ENCODE data around the gene MED12. TPM values are rescaled to one million over a fixed set of nuclear protein-coding genes. Genes with fewer than 3 reads are reported as not detected.

MED12 gene
- total and polyA plus RNA-seq, 4 donors, result 5.0 to 68.4 (median 33.0) TPM

- 79 to 80% methylated on average over 10 of the region's 10 CpGs for WGBS, 2 donors
- no peak for DNase-seq
- intact Hi-C loops (cut with DNase I), result no loop called here
- H3K27me3 ChIP-seq (ENCODE audit: control insufficient read depth in 1 of 2, insufficient read depth in 2 of 2, low read length in 1 of 2), result no peaks in the 10 kb centered on the region
- H3K4me3 ChIP-seq (ENCODE audit: low read length in 2 of 2), result no peak overlapping the region
- H3K9me3 ChIP-seq (ENCODE audit: control insufficient read depth, low read length), result no peaks in the 10 kb centered on the region
- no peaks in the 10 kb centered on the region for H3K4me1 ChIP-seq (ENCODE audit: control insufficient read depth in 1 of 2, insufficient read depth in 2 of 2, low read length in 2 of 2)
- H3K36me3 ChIP-seq (ENCODE audit: control insufficient read depth in 1 of 2, insufficient read depth in 2 of 2, low read length in 1 of 2), result peaks cover 0 to 6% of the 10 kb centered on the region in 2 donors
- no peak overlapping the region for H3K27ac ChIP-seq (ENCODE audit: low read depth in 1 of 2, low read length in 2 of 2)
- no peak for ATAC-seq (ENCODE audit: low FRiP score)
Measured at GRCh38 chrX:71117358-71117757, 1.0 kb upstream of the MED12 start.

- H3K4me1 ChIP-seq (ENCODE audit: control insufficient read depth in 1 of 2, insufficient read depth in 2 of 2, low read length in 2 of 2), result no peaks in the 10 kb centered on the region
- intact Hi-C loops (cut with DNase I), result no loop called here
- no peak overlapping the region for H3K27ac ChIP-seq (ENCODE audit: low read depth in 1 of 2, low read length in 2 of 2)
- DNase-seq (no peak), ATAC-seq (ENCODE audit: low FRiP score) (peak; percentile 27)
- H3K9me3 ChIP-seq (ENCODE audit: control insufficient read depth, low read length), result no peaks in the 10 kb centered on the region
- 0 to 25% methylated on average over 16 to 17 of the region's 17 CpGs for WGBS, 2 donors
- H3K27me3 ChIP-seq (ENCODE audit: control insufficient read depth in 1 of 2, insufficient read depth in 2 of 2, low read length in 1 of 2), result no peaks in the 10 kb centered on the region
- H3K36me3 ChIP-seq (ENCODE audit: control insufficient read depth in 1 of 2, insufficient read depth in 2 of 2, low read length in 1 of 2), result peaks cover 2 to 6% of the 10 kb centered on the region in 2 donors
- H3K4me3 ChIP-seq (ENCODE audit: low read length in 2 of 2), result peak overlapping the region; percentile 37 to 79
Measured at GRCh38 chrX:71118985-71119535, 664 bp downstream of the MED12 start.

DNA sequence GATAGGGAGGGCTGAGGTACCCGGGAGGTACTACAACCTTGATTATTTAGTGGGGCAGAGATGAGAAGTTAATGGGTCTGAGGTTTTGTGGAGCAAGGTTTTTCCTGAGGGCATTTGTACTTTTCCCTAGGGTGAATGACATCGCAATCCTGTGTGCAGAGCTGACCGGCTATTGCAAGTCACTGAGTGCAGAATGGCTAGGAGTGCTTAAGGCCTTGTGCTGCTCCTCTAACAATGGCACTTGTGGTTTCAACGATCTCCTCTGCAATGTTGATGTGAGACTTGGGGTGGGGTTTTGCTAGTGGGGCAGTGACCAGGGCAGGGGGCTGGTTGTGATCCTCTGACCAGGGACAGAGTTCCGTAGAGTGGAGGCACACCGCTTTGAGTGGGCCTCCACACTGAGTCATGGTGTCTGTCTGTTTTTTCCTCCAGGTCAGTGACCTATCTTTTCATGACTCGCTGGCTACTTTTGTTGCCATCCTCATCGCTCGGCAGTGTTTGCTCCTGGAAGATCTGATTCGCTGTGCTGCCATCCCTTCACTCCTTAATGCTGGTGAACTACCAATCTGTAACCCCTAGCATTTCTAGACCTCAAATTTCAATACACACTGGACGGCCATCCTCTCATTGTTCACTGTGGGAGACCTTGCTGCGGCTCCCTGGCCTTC lies 9.9 kb downstream of the MED12 start:
- H3K9me3 ChIP-seq (ENCODE audit: control insufficient read depth, low read length), result no peaks in the 10 kb centered on the region
- peaks cover 0 to 8% of the 10 kb centered on the region in 2 donors for H3K36me3 ChIP-seq (ENCODE audit: control insufficient read depth in 1 of 2, insufficient read depth in 2 of 2, low read length in 1 of 2)
- H3K4me1 ChIP-seq (ENCODE audit: control insufficient read depth in 1 of 2, insufficient read depth in 2 of 2, low read length in 2 of 2), result no peaks in the 10 kb centered on the region
- H3K27me3 ChIP-seq (ENCODE audit: control insufficient read depth in 1 of 2, insufficient read depth in 2 of 2, low read length in 1 of 2), result no peaks in the 10 kb centered on the region
- intact Hi-C loops (cut with DNase I), result no loop called here
- 75 to 77% methylated on average over 12 of the region's 12 CpGs for WGBS, 2 donors
- DNase-seq, result no peak
- no peak for ATAC-seq (ENCODE audit: low FRiP score)
- no peak overlapping the region for H3K4me3 ChIP-seq (ENCODE audit: low read length in 2 of 2)
- no peak overlapping the region for H3K27ac ChIP-seq (ENCODE audit: low read depth in 1 of 2, low read length in 2 of 2)

- no peak overlapping the region for H3K27ac ChIP-seq (ENCODE audit: low read depth in 1 of 2, low read length in 2 of 2)
- no peaks in the 10 kb centered on the region for H3K4me1 ChIP-seq (ENCODE audit: control insufficient read depth in 1 of 2, insufficient read depth in 2 of 2, low read length in 2 of 2)
- WGBS, 2 donors, result 32 to 36% methylated on average over 18 of the region's 18 CpGs
- H3K27me3 ChIP-seq (ENCODE audit: control insufficient read depth in 1 of 2, insufficient read depth in 2 of 2, low read length in 1 of 2), result no peaks in the 10 kb centered on the region
- H3K9me3 ChIP-seq (ENCODE audit: control insufficient read depth, low read length), result no peaks in the 10 kb centered on the region
- no peak overlapping the region for H3K4me3 ChIP-seq (ENCODE audit: low read length in 2 of 2)
- DNase-seq (peak; percentile 77 to 87), ATAC-seq (ENCODE audit: low FRiP score) (peak; percentile 62)
- H3K36me3 ChIP-seq (ENCODE audit: control insufficient read depth in 1 of 2, insufficient read depth in 2 of 2, low read length in 1 of 2), result peaks cover 0 to 8% of the 10 kb centered on the region in 2 donors
- intact Hi-C loops (cut with DNase I), result no loop called here
Measured at GRCh38 chrX:71128915-71129765, 10.7 kb downstream of the MED12 start.

DNA sequence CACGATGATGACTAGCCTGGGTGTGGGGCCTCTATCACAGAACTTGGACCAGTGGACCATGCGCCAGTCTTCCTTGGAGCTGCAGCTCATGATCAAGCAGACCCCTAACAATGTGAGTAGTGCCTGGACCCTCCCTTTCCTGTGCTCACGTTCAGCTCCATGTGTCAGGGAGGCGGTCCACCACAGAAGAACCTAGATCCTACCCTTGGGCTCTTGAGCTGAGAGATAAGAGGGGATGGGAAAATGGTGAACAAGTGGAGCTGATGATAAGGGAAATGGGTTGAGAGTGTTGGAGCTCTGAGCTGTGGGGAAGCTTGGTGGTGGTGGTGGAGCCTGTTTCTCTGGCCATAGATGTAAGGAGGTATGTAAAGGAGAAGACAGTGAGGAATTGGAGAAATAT lies 13.1 kb downstream of the MED12 start:
- H3K27ac ChIP-seq (ENCODE audit: low read depth in 1 of 2, low read length in 2 of 2), result no peak overlapping the region
- no peaks in the 10 kb centered on the region for H3K9me3 ChIP-seq (ENCODE audit: control insufficient read depth, low read length)
- WGBS, 2 donors, result 84 to 85% methylated on average over 4 of the region's 4 CpGs
- H3K4me3 ChIP-seq (ENCODE audit: low read length in 2 of 2), result no peak overlapping the region
- DNase-seq (no peak), ATAC-seq (ENCODE audit: low FRiP score) (no peak)
- intact Hi-C loops (cut with DNase I), result no loop called here
- H3K36me3 ChIP-seq (ENCODE audit: control insufficient read depth in 1 of 2, insufficient read depth in 2 of 2, low read length in 1 of 2), result peaks cover 0 to 9% of the 10 kb centered on the region in 2 donors
- no peaks in the 10 kb centered on the region for H3K4me1 ChIP-seq (ENCODE audit: control insufficient read depth in 1 of 2, insufficient read depth in 2 of 2, low read length in 2 of 2)
- H3K27me3 ChIP-seq (ENCODE audit: control insufficient read depth in 1 of 2, insufficient read depth in 2 of 2, low read length in 1 of 2), result no peaks in the 10 kb centered on the region

DNA sequence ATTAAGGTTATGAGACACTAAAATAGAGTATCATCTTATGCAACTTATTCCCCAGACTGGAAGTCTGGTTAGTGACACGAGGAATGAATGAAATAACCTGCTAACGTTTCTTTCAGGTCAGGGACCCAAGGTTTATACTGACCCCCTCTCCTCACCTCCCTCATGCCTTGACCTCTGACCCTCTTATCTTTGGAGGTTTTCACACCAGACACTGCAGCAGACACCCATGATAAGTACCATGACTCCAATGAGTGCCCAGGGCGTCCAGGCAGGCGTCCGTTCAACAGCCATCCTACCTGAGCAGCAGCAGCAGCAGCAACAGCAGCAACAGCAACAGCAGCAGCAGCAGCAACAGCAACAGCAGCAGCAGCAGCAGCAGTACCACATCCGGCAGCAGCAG lies 22.0 kb downstream of the MED12 start:
- intact Hi-C loops (cut with DNase I), result no loop called here
- H3K36me3 ChIP-seq (ENCODE audit: control insufficient read depth in 1 of 2, insufficient read depth in 2 of 2, low read length in 1 of 2), result peaks cover 0 to 19% of the 10 kb centered on the region in 2 donors

DNA sequence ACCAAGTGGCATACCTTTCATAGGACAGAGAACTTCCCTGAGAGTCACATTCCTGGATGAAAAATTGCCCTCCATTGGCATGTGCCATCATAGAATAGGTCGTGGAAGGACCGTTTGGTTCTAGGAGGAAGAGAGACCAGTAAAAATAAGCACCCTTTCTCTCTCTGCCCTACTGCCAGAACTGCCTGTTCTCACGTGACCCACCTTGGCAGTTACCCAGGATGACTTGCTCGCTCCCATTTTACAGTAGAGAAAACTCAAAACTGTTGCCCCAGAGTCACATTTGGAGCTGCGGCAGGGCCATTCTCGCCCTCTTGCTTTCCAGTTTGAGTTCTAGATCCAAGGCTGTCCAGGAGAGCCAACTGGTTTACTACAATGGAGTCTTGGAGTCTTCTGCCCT lies 25.1 kb downstream of the MED12 start:
- Histone ChIP-seq H3K4me3 (ENCODE audit: low read length in 2 of 2) (no peak overlapping the region), H3K27me3 (ENCODE audit: control insufficient read depth in 1 of 2, insufficient read depth in 2 of 2, low read length in 1 of 2) (no peaks in the 10 kb centered on the region), H3K4me1 (ENCODE audit: control insufficient read depth in 1 of 2, insufficient read depth in 2 of 2, low read length in 2 of 2) (peaks cover 0 to 2% of the 10 kb centered on the region in 2 donors), H3K9me3 (ENCODE audit: control insufficient read depth, low read length) (no peaks in the 10 kb centered on the region), H3K27ac (ENCODE audit: low read depth in 1 of 2, low read length in 2 of 2) (no peak overlapping the region), H3K36me3 (ENCODE audit: control insufficient read depth in 1 of 2, insufficient read depth in 2 of 2, low read length in 1 of 2) (peaks cover 0 to 6% of the 10 kb centered on the region in 2 donors)
- intact Hi-C loops (cut with DNase I), result no loop called here
- 15 to 34% methylated on average over 6 of the region's 6 CpGs for WGBS, 2 donors
- ATAC-seq (ENCODE audit: low FRiP score) (no peak), DNase-seq (peak in 1 of 2 donors; percentile 76)

More for the DNA sequence above, 22.0 kb downstream of the MED12 start:
- no peak for ATAC-seq (ENCODE audit: low FRiP score)
- no peak for DNase-seq
- H3K9me3 ChIP-seq (ENCODE audit: control insufficient read depth, low read length), result no peaks in the 10 kb centered on the region
- H3K27me3 ChIP-seq (ENCODE audit: control insufficient read depth in 1 of 2, insufficient read depth in 2 of 2, low read length in 1 of 2), result no peaks in the 10 kb centered on the region
- no peak overlapping the region for H3K4me3 ChIP-seq (ENCODE audit: low read length in 2 of 2)
- 61 to 77% methylated on average over 6 of the region's 6 CpGs for WGBS, 2 donors
- peaks cover 0 to 2% of the 10 kb centered on the region in 2 donors for H3K4me1 ChIP-seq (ENCODE audit: control insufficient read depth in 1 of 2, insufficient read depth in 2 of 2, low read length in 2 of 2)
- H3K27ac ChIP-seq (ENCODE audit: low read depth in 1 of 2, low read length in 2 of 2), result no peak overlapping the region

- H3K27me3 ChIP-seq (ENCODE audit: control insufficient read depth in 1 of 2, insufficient read depth in 2 of 2, low read length in 1 of 2), result no peaks in the 10 kb centered on the region
- intact Hi-C loops (cut with DNase I), result no loop called here
- DNase-seq (no peak), ATAC-seq (ENCODE audit: low FRiP score) (no peak)
- H3K4me1 ChIP-seq (ENCODE audit: control insufficient read depth in 1 of 2, insufficient read depth in 2 of 2, low read length in 2 of 2), result peaks cover 0 to 2% of the 10 kb centered on the region in 2 donors
- no peaks in the 10 kb centered on the region for H3K9me3 ChIP-seq (ENCODE audit: control insufficient read depth, low read length)
- peaks cover 0 to 6% of the 10 kb centered on the region in 2 donors for H3K36me3 ChIP-seq (ENCODE audit: control insufficient read depth in 1 of 2, insufficient read depth in 2 of 2, low read length in 1 of 2)
- H3K27ac ChIP-seq (ENCODE audit: low read depth in 1 of 2, low read length in 2 of 2), result no peak within 1 kb of the TSS
- peak within 1 kb of the TSS in 1 of 2 donors; percentile 6 for H3K4me3 ChIP-seq (ENCODE audit: low read length in 2 of 2)
- WGBS, 2 donors, result 3 to 30% methylated on average over 28 of the region's 28 CpGs
Measured at GRCh38 chrX:71144651-71145050, 26.3 kb downstream of the MED12 start, which contains the start of gene NLGN3. NLGN3 (plus strand) TSS chrX:71144841; CDS start chrX:71147750, 2,909 bp downstream.
